HepG2 (cell line): ENCODE results near the gene ZBTB7A. TPM values are rescaled to one million over a fixed set of nuclear protein-coding genes. Genes with fewer than 3 reads are reported as not detected.

Experiments
- AGO1 ChIP-seq: fragments of 200-400 bp; formaldehyde crosslinking; IDR thresholded peaks from 2 replicates; pipeline ENCODE4 v1.6.1; 2017; ENCODE audit warnings: mild to moderate bottlenecking, low read depth, low read length, moderate library complexity; ENCODE audit not compliant: poor library complexity, severe bottlenecking
- ATRX ChIP-seq: sonication (generic); formaldehyde crosslinking; IDR thresholded peaks from 2 replicates; pipeline ENCODE4 v1.4.0; 2020; ENCODE audit warnings: missing genetic modification reagents, borderline replicate concordance
- CBX5 ChIP-seq: sonication (generic); formaldehyde crosslinking; IDR thresholded peaks from 2 replicates; pipeline ENCODE4 v1.4.0; 2020; ENCODE audit warnings: missing genetic modification reagents, borderline replicate concordance
- ERF ChIP-seq: IDR thresholded peaks from 2 replicates; pipeline ENCODE4 v1.6.1; 2018; ENCODE audit warnings: missing biosample characterization, missing genetic modification reagents
- FOXJ3 ChIP-seq: sonication (generic); formaldehyde crosslinking; IDR thresholded peaks from 2 replicates; pipeline ENCODE4 v1.4.0; 2020; ENCODE audit warnings: missing genetic modification reagents, mild to moderate bottlenecking, borderline replicate concordance
- GFI1 ChIP-seq: sonication (generic); formaldehyde crosslinking; IDR thresholded peaks from 2 replicates; pipeline ENCODE4 v1.5.0; 2020; ENCODE audit warnings: missing genetic modification reagents, mild to moderate bottlenecking, borderline replicate concordance
- GTF3A ChIP-seq: sonication (generic); formaldehyde crosslinking; conservative IDR thresholded peaks from 2 replicates; pipeline ENCODE4 v1.4.0; 2020; ENCODE audit warnings: mild to moderate bottlenecking, missing genetic modification reagents
- HNF4G ChIP-seq, 2 experiments: sonication (generic) in 1 of 2; formaldehyde crosslinking in 1 of 2; IDR thresholded peaks; 2 replicates each; pipeline versions ENCODE4 v1.4.0 to v1.6.1; 2011 to 2020; ENCODE audit warnings: borderline replicate concordance in 2 of 2, low read depth in 2 of 2, mild to moderate bottlenecking in 2 of 2, low read length in 1 of 2, missing genetic modification reagents in 1 of 2, moderate library complexity in 1 of 2
- HNRNPH1 ChIP-seq: fragments of 200-400 bp; formaldehyde crosslinking; optimal IDR thresholded peaks from 2 replicates; pipeline ENCODE3; 2017; ENCODE audit warnings: mild to moderate bottlenecking, low read depth, low read length
- KDM5A ChIP-seq: fragments of 200-600 bp; sonication (generic); IDR thresholded peaks from 2 replicates; pipeline ENCODE4 v1.7.0; 2018; ENCODE audit warnings: antibody characterized with exemption, mild to moderate bottlenecking, low read length, borderline replicate concordance
- KLF6 ChIP-seq: IDR thresholded peaks from 2 replicates; pipeline ENCODE4 v1.8.0; 2016; ENCODE audit warnings: missing biosample characterization, missing genetic modification reagents
- MXD4 ChIP-seq: IDR thresholded peaks from 2 replicates; pipeline ENCODE4 v1.6.1; 2016; ENCODE audit warnings: mild to moderate bottlenecking, missing biosample characterization, missing genetic modification reagents
- POLR2G ChIP-seq: fragments of 200-400 bp; formaldehyde crosslinking; IDR thresholded peaks from 2 replicates; pipeline ENCODE4 v1.6.1; 2018; ENCODE audit warnings: mild to moderate bottlenecking, low read depth, low read length, moderate library complexity
- SAFB2 ChIP-seq: sonication (generic); formaldehyde crosslinking; IDR thresholded peaks from 2 replicates; pipeline ENCODE4 v1.5.1; 2020; ENCODE audit warnings: missing genetic modification reagents, low read depth, mild to moderate bottlenecking, borderline replicate concordance
- U2AF1 ChIP-seq: fragments of 200-400 bp; formaldehyde crosslinking; optimal IDR thresholded peaks from 2 replicates; pipeline ENCODE3; 2017; ENCODE audit warnings: mild to moderate bottlenecking, low read depth, low read length
- ZBTB7B ChIP-seq: sonication (generic); formaldehyde crosslinking; IDR thresholded peaks from 2 replicates; pipeline ENCODE4 v1.4.0; 2020; ENCODE audit warnings: missing genetic modification reagents
- ZNF24 ChIP-seq: fragments of 450-650 bp; IDR thresholded peaks from 2 replicates; pipeline ENCODE4 v1.6.1; 2017; ENCODE audit warnings: antibody characterized with exemption, mild to moderate bottlenecking
- ZNF30 ChIP-seq: sonication (generic); formaldehyde crosslinking; IDR thresholded peaks from 2 replicates; pipeline ENCODE4 v1.5.0; 2020; ENCODE audit warnings: mild to moderate bottlenecking, missing genetic modification reagents
- ZNF329 ChIP-seq: sonication (generic); formaldehyde crosslinking; IDR thresholded peaks from 2 replicates; pipeline ENCODE4 v1.9.0; 2021; ENCODE audit warnings: low read depth, mild to moderate bottlenecking, missing genetic modification reagents
- ZNF33B ChIP-seq: sonication (generic); formaldehyde crosslinking; IDR thresholded peaks from 2 replicates; pipeline ENCODE4 v1.5.1; 2020; ENCODE audit warnings: mild to moderate bottlenecking, missing genetic modification reagents
- ZNF468 ChIP-seq: sonication (generic); formaldehyde crosslinking; IDR thresholded peaks from 2 replicates; pipeline ENCODE4 v1.8.0; 2022; ENCODE audit warnings: mild to moderate bottlenecking, moderate library complexity, missing genetic modification reagents
- ZNF550 ChIP-seq: sonication (generic); formaldehyde crosslinking; IDR thresholded peaks from 2 replicates; pipeline ENCODE4 v1.4.0; 2020; ENCODE audit warnings: mild to moderate bottlenecking, missing genetic modification reagents, borderline replicate concordance
- ZNF607 ChIP-seq: sonication (generic); formaldehyde crosslinking; IDR thresholded peaks from 2 replicates; pipeline ENCODE4 v1.5.1; 2020; ENCODE audit warnings: missing genetic modification reagents, mild to moderate bottlenecking, borderline replicate concordance
- ZNF629 ChIP-seq: sonication (generic); formaldehyde crosslinking; conservative IDR thresholded peaks from 2 replicates; pipeline ENCODE4 v1.5.0; 2020; ENCODE audit warnings: missing genetic modification reagents
- ZZZ3 ChIP-seq: sonication (generic); formaldehyde crosslinking; IDR thresholded peaks from 2 replicates; pipeline ENCODE4 v1.4.0; 2020; ENCODE audit warnings: missing genetic modification reagents, mild to moderate bottlenecking, borderline replicate concordance
- polyA plus RNA-seq, 8 experiments: library from polyadenylated mRNA; depleted of rRNA in 3 of 8; stranded (reverse) in 7 of 8; unstranded in 1 of 8; fragments of >200 nt; fragmentation: Illumina TruSeq in 4 of 8; extraction: Trizol in 4 of 8; gene quantifications; 2 replicates each; pipeline versions ENCODE4 v1.2.1 to v1.2.3, GENCODE V29; 2011 to 2016; ENCODE audit warnings: low read depth in 4 of 8, missing spikeins in 1 of 8, mixed read lengths in 1 of 8; ENCODE audit not compliant: insufficient read depth in 1 of 8
- total RNA-seq, 5 experiments: library from RNA; depleted of rRNA; stranded (reverse); fragments of >200 nt; fragmentation: Illumina TruSeq; extraction: Trizol; gene quantifications; 2 replicates each; pipeline ENCODE4 v1.2.3, GENCODE V29; 2016; ENCODE audit warnings: low read depth in 1 of 5
- TF ChIP-seq, protein P1 (sequence below): sonication (generic); formaldehyde crosslinking; IDR thresholded peaks from 2 replicates; pipeline ENCODE4 v1.8.0; 2022; ENCODE audit warnings: missing genetic modification reagents, mild to moderate bottlenecking, borderline replicate concordance
- TF ChIP-seq, protein P2 (sequence below): sonication (generic); formaldehyde crosslinking; IDR thresholded peaks from 2 replicates; pipeline ENCODE4 v1.5.1; 2020; ENCODE audit warnings: missing genetic modification reagents, mild to moderate bottlenecking, borderline replicate concordance
- TF ChIP-seq, protein P3 (sequence below): sonication (generic); formaldehyde crosslinking; IDR thresholded peaks from 2 replicates; pipeline ENCODE4 v1.9.0; 2021; ENCODE audit warnings: missing genetic modification reagents, borderline replicate concordance

The ZBTB7A gene
- total and polyA plus RNA-seq, 2 of the 13 experiments (the other 11 are each of a cell fraction or from before 2014, with no cell fraction given) = 3.6 to 4.0 TPM

DNA sequence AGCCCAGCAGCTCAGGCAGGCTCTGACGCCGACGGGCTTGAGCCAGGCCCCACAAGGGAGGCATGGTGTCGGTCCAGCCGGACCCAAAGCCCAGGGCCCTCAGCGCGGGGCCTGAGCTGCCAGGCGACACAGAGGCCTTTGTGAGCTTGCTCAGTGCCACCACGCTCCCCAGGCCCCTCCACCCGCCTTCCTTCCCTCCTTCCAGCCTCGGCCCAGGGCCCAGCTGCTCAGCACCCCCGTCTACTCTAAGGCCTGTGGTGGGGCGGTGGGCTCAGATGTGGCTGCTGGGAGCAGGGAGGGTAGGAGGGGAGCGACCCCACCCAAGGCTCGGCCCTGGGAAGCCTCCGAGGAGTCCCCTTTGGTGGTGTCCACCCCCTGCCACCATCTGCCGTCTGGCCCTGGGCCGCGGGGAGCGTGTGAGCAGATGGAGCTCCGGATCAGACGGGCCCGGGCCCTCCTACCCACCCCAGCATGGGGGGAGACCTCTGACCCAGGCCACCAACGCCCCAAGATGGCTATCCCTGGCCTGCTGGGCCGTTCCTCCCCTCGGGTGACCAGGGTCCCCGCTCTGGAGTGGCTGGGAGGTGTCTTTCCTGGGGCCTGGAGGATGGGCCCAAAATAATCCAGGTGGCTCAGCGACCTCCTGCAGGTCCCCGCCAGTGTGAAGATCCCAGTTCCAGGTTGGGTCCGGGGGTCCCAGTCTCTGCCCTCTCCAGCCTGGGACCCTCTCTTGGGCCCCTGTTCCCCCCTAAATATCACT, 7.8 kb downstream of the ZBTB7A start (continued):
- TF ChIP-seq ZNF550 (no peak), ZNF24 (no peak), HNF4G (IDR thresholded peaks at IDR 0.05; ENCODE audit: borderline replicate concordance, low read depth, low read length) (no peak), HNF4G (CRISPR knock-in tag; IDR thresholded peaks at IDR 0.05; ENCODE audit: borderline replicate concordance, low read depth) (no peak), FOXJ3 (CRISPR knock-in tag) (no peak), MXD4 (CRISPR knock-in tag) (no peak), KLF6 (CRISPR knock-in tag) (no peak), ZNF33B (CRISPR knock-in tag) (no peak), ZNF30 (CRISPR knock-in tag) (no peak), SAFB2 (CRISPR knock-in tag) (no peak), AGO1 (peak; percentile 53), ZNF468 (CRISPR knock-in tag) (no peak), KDM5A (no peak), ZBTB7B (CRISPR knock-in tag) (no peak), POLR2G (peak; percentile 51), ZNF329 (no peak), ZNF629 (CRISPR knock-in tag) (no peak), GTF3A (CRISPR knock-in tag) (no peak), ZNF607 (no peak), HNRNPH1 (no peak), ZZZ3 (CRISPR knock-in tag) (no peak; the same call in 1 of the 2 replicates), ATRX (CRISPR knock-in tag) (no peak), CBX5 (CRISPR knock-in tag) (no peak), GFI1 (CRISPR knock-in tag) (0 out of 2 replicates have a peak, but pooled peaks have one; percentile 27), ERF (CRISPR knock-in tag) (no peak), U2AF1 (peak; percentile 66)
- TF ChIP-seq, protein P1, sequence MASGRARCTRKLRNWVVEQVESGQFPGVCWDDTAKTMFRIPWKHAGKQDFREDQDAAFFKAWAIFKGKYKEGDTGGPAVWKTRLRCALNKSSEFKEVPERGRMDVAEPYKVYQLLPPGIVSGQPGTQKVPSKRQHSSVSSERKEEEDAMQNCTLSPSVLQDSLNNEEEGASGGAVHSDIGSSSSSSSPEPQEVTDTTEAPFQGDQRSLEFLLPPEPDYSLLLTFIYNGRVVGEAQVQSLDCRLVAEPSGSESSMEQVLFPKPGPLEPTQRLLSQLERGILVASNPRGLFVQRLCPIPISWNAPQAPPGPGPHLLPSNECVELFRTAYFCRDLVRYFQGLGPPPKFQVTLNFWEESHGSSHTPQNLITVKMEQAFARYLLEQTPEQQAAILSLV = peak; percentile 42; the same call in 1 of the 2 replicates
- TF ChIP-seq, protein P2, sequence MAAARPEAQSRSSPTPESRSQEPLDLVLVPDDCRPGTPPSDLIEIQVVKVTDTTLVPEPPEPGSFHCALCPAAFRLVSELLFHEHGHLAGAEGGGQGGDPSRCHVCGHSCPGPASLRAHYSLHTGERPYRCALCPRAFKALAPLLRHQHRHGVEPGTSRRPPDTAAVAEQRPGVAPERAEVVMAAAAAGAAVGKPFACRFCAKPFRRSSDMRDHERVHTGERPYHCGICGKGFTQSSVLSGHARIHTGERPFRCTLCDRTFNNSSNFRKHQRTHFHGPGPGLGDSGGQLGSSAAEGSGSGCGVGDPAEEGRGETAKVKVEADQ (CRISPR knock-in tag) = no peak
- TF ChIP-seq, protein P3, sequence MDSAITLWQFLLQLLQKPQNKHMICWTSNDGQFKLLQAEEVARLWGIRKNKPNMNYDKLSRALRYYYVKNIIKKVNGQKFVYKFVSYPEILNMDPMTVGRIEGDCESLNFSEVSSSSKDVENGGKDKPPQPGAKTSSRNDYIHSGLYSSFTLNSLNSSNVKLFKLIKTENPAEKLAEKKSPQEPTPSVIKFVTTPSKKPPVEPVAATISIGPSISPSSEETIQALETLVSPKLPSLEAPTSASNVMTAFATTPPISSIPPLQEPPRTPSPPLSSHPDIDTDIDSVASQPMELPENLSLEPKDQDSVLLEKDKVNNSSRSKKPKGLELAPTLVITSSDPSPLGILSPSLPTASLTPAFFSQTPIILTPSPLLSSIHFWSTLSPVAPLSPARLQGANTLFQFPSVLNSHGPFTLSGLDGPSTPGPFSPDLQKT = no peak
